Measurements from ENCODE around the gene TESK2.
A peak's percentile ranks its signal among the peaks of the same experiment; 100 is the strongest.

TESK2 gene

DNA sequence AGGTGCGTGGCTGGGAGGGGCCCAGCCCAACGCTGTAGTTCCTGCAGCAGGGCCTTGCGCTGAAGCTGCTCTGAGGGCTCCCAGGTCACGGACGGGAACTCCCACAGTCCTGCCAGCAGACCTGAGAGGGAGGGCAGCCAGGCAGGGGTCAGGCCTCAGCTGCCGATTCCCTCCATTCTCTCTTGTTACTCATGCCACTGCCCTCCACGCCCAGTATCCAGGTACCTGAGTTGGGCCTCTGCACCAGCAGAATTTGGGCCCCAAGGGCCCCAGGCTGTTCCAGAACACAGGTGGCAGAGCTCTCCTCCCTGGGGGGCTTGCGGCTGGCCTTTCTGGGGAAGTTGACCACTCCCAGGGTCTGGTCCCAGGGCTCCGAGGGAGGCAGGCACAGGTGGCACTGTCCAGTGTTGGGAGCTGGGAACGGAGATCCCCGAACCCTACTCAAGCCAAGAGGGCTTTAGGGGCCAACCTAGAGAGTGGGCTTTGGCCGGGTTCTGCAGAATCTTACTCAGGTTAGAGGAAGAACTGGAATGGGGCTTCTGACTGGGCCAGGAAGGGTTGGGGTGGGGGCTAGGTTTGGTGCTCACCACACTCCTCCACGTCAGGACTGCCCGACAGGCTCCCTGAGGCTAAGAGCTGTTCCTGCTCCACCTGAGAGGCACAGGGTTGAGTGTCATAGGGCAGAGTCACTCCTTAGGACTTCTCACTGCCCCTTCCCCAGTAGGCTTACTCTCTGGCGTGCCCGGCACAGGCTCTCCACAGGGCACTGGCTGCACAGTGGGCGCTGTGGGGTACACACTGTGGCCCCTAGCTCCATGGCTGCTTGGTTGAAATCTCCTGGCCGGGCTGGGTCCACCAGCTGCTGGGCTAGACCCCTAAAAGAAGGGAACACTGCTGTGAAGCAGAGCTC lies 159.3 kb downstream of the TESK2 start:
- CTCF ChIA-PET, result interaction anchor here (1.0 kb wide), 1 partner anchor 317 kb away, joined by 3 read pairs; no protein-coding TSS in a partner anchor
- TF ChIP-seq, protein P1, sequence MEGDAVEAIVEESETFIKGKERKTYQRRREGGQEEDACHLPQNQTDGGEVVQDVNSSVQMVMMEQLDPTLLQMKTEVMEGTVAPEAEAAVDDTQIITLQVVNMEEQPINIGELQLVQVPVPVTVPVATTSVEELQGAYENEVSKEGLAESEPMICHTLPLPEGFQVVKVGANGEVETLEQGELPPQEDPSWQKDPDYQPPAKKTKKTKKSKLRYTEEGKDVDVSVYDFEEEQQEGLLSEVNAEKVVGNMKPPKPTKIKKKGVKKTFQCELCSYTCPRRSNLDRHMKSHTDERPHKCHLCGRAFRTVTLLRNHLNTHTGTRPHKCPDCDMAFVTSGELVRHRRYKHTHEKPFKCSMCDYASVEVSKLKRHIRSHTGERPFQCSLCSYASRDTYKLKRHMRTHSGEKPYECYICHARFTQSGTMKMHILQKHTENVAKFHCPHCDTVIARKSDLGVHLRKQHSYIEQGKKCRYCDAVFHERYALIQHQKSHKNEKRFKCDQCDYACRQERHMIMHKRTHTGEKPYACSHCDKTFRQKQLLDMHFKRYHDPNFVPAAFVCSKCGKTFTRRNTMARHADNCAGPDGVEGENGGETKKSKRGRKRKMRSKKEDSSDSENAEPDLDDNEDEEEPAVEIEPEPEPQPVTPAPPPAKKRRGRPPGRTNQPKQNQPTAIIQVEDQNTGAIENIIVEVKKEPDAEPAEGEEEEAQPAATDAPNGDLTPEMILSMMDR (IDR thresholded peaks at IDR 0.05; ENCODE audit: insufficient read depth, low read length, missing control alignments), result no peak

DNA sequence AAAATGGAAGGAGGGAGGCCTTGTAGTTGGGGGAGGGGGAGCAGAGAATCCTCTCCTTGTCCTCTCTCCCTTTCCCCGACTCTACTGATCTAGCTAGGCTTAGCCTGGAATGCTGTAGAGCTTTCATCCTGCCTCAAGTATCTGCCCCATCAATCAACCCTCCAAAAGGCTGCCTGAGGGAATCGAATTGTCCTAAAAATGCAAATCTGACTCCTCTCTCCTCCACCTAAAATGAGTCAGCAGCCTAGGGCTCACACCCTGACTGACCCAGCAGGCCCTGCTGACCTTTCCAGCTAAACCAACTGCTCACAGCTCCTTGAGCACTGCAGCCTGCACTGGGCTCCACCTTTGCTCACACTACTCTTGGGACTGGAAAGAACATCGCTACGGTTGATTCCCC lies 161.5 kb downstream of the TESK2 start:
- ChIA-PET CTCF (no interaction called here), POLR2A (interaction anchor here (1.7 kb wide), 1 partner anchor 10 kb away, joined by 9 read pairs; the partner anchor contains the start of genes MUTYH and TOE1)
- H3K4me3 ChIP-seq (ENCODE audit: low read depth, low read length), result no peak overlapping the region
- DNase-seq (ENCODE audit: low read depth, low spot score), result no peak
- TF ChIP-seq, protein P1 (IDR thresholded peaks at IDR 0.05; ENCODE audit: insufficient read depth, low read length, missing control alignments), result no peak

More for the DNA sequence above, 159.3 kb downstream of the TESK2 start:
- no peak overlapping the region for H3K4me3 ChIP-seq (ENCODE audit: low read depth, low read length)
- POLR2A ChIA-PET, result no interaction called here
- no peak for DNase-seq (ENCODE audit: low read depth, low spot score)

DNA sequence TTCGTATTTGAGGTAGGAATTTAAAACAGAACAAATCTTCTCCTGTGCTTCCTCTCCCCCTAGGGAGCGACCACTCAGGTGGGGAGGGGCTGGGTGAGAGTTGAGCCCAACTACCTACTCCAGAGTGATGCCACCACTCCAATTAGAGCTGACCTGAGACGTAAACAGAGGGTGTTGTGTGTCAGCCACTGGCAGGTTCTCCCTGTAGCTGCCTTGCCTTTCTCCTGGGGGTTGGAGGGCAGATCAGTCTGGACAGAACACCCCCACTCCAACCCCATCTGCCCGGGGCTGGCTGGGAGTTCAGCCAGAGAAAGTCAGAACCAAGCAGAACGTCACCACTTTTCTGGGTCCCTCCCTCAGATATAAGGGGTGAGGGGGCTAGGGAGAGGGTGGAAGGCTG lies 162.3 kb downstream of the TESK2 start:
- POLR2A ChIA-PET, result interaction anchor here (1.7 kb wide), 1 partner anchor 11 kb away, joined by 9 read pairs; the partner anchor contains the start of genes MUTYH and TOE1
- H3K4me3 ChIP-seq (ENCODE audit: low read depth, low read length), result no peak overlapping the region
- TF ChIP-seq, protein P1 (IDR thresholded peaks at IDR 0.05; ENCODE audit: insufficient read depth, low read length, missing control alignments), result no peak
- DNase-seq (ENCODE audit: low read depth, low spot score), result no peak
- CTCF ChIA-PET, result interaction anchor here (1.3 to 3.4 kb wide), 2 partner anchors 10 to 165 kb away, joined by 4 to 22 read pairs; partner anchors contain the start of genes MUTYH and TOE1

DNA sequence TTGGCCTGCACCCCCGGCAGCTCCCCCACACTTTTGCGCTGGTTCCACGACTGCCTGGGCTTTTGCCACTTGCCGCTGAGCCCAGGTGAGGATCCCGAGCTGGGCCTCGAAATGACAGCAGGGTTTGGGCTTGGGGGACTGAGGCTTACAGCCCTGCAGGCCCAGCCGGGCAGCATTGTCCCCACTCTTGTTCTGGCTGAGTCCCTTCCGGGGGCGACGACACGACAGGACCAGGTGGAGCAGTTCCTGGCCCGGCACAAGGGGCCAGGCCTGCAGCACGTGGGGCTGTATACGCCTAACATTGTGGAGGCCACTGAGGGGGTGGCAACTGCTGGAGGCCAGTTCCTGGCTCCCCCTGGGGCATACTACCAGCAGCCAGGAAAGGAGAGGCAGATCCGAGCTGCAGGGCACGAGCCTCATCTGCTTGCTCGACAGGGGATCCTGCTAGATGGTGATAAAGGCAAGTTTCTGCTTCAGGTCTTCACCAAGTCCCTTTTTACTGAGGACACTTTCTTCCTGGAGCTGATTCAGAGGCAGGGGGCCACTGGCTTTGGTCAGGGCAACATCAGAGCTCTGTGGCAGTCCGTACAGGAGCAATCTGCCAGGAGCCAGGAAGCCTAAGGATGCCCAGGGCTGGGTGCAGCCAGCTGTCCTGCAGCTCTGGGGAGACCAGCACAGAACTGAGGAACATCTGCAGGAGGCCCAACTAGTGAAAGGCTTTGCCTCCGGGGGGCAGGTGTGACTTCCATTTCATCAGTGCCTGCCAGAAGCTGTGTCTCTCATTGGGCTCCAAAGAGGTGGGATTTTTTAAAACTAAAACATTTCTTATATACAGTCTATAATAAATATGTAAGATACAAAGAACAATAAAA lies 163.1 kb downstream of the TESK2 start:
- ChIA-PET CTCF (interaction anchor here (0.6 to 3.4 kb wide), 5 partner anchors 11 to 165 kb away, joined by 3 to 22 read pairs (median 4); partner anchors contain the start of genes MUTYH and TOE1), POLR2A (interaction anchor here (0.7 to 1.7 kb wide), 3 partner anchors 12 to 24 kb away, joined by 3 to 9 read pairs (median 7); partner anchors contain the start of genes MUTYH and TOE1)
- TF ChIP-seq, protein P1 (IDR thresholded peaks at IDR 0.05; ENCODE audit: insufficient read depth, low read length, missing control alignments), result no peak
- DNase-seq (ENCODE audit: low read depth, low spot score), result no peak
- peak overlapping the region; percentile 61 for H3K4me3 ChIP-seq (ENCODE audit: low read depth, low read length)

DNA sequence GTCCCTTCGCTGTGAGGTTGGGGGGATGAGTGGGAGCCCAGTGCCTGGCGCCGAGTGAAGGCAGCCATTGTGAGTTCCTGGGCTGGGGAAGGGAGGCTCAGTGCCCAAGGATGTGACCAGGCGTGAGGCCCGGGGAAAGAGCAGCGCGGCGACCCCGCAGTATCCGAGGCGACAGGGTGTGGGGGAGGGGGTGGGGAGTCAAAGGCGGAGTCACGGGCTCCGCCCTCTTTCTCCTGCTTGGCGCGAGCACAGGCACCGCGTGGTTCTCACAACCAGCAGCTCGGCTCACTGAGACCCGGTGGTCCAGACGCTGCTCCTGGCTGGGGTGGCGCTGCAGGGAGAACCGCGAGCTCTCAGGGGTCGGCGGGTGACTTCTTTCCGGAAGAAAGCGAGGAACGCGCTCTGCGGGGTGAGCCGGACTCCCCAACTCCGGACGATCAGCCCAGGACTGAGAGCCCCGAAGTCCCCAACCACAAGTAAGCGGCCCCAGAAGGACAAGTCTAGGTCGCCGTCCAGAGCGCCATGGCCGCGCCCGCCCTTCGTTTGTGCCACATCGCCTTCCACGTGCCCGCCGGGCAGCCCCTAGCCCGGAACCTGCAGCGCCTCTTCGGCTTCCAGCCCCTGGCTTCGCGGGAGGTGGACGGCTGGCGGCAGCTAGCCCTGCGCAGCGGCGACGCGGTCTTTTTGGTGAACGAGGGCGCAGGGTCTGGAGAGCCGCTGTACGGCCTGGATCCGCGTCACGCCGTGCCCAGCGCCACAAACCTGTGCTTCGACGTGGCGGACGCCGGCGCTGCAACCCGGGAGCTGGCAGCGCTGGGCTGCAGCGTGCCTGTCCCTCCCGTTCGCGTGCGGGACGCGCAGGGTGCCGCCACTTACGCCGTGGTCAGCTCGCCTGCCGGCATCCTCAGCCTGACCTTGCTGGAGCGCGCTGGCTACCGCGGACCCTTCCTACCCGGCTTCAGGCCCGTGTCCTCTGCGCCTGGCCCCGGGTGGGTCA lies 164.0 kb downstream of the TESK2 start, which contains the start of gene HPDL:
Gene HPDL, plus strand, starts transcription at position 269 of the 997 bp plus-strand sequence. Its CDS starts 254 bp downstream, at position 523.
- POLR2A ChIA-PET, result interaction anchor here (0.7 to 1.5 kb wide), 3 partner anchors 13 to 257 kb away, joined by 3 to 7 read pairs (median 3); partner anchors contain the start of genes MUTYH, NASP and TOE1
- DNase-seq (ENCODE audit: low read depth, low spot score), result no peak

More for the DNA sequence above, 164.0 kb downstream of the TESK2 start, which contains the start of gene HPDL:
- peak within 1 kb of the TSS; percentile 61 for H3K4me3 ChIP-seq (ENCODE audit: low read depth, low read length)
- CTCF ChIA-PET, result interaction anchor here (0.6 to 3.4 kb wide), 8 partner anchors 12 to 457 kb away, joined by 3 to 22 read pairs (median 4); partner anchors contain the start of genes MUTYH and TOE1
- TF ChIP-seq, protein P1 (IDR thresholded peaks at IDR 0.05; ENCODE audit: insufficient read depth, low read length, missing control alignments), result no peak

Data from AG04449 (cell line).